ENCODE data around the gene ST3GAL5.

DNA sequence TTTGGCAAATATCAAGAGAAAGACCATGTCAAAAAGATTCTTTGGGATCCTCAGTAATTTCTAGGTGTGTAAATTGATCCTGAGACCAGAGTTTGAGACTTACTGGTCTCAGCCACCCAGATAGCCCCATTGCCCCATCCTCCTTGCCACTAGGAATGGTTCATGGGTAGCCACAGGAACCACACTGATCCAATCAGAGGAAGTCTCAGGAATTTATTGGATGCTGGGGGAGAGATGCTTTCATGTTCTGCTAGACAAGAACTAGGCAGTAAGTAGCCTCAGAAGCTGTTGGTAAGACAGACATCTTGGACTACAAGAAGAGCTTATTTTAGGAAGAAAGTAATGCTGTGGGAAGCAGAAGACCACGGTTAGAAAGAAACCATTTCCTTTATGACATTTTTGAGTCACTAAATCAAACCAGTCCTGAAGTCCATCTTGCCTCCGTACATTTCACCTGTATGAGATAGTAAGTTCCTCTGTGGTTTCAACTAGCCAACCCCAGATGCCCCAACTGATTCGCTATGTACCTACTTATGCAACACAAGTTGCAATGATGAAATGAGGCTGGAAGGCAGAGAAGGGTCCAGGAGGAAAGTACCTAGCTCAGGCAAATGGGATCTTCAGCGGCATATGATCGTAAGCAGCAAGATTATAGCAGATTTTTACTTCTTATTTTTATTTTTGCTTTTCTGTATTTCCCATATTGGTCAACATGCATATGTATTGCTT, 3.6 kb upstream of the ST3GAL5 start:
- TF ChIP-seq, protein P1, sequence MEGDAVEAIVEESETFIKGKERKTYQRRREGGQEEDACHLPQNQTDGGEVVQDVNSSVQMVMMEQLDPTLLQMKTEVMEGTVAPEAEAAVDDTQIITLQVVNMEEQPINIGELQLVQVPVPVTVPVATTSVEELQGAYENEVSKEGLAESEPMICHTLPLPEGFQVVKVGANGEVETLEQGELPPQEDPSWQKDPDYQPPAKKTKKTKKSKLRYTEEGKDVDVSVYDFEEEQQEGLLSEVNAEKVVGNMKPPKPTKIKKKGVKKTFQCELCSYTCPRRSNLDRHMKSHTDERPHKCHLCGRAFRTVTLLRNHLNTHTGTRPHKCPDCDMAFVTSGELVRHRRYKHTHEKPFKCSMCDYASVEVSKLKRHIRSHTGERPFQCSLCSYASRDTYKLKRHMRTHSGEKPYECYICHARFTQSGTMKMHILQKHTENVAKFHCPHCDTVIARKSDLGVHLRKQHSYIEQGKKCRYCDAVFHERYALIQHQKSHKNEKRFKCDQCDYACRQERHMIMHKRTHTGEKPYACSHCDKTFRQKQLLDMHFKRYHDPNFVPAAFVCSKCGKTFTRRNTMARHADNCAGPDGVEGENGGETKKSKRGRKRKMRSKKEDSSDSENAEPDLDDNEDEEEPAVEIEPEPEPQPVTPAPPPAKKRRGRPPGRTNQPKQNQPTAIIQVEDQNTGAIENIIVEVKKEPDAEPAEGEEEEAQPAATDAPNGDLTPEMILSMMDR (conservative IDR thresholded peaks at IDR 0.05; ENCODE audit: low read depth in 2 of 2) = no peak
- TF ChIP-seq EZH2 (IDR thresholded peaks at IDR 0.05; ENCODE audit: low read depth, unreplicated experiment) (no peak), POLR2AphosphoS5 (IDR thresholded peaks at IDR 0.05; ENCODE audit: low read depth) (no peak), JUNB (IDR thresholded peaks at IDR 0.05; ENCODE audit: unreplicated experiment) (no peak), EZH2phosphoT487 (IDR thresholded peaks at IDR 0.05; ENCODE audit: unreplicated experiment) (no peak), NANOG (IDR thresholded peaks at IDR 0.05; ENCODE audit: borderline replicate concordance) (no peak)
- TF ChIP-seq, protein P2, sequence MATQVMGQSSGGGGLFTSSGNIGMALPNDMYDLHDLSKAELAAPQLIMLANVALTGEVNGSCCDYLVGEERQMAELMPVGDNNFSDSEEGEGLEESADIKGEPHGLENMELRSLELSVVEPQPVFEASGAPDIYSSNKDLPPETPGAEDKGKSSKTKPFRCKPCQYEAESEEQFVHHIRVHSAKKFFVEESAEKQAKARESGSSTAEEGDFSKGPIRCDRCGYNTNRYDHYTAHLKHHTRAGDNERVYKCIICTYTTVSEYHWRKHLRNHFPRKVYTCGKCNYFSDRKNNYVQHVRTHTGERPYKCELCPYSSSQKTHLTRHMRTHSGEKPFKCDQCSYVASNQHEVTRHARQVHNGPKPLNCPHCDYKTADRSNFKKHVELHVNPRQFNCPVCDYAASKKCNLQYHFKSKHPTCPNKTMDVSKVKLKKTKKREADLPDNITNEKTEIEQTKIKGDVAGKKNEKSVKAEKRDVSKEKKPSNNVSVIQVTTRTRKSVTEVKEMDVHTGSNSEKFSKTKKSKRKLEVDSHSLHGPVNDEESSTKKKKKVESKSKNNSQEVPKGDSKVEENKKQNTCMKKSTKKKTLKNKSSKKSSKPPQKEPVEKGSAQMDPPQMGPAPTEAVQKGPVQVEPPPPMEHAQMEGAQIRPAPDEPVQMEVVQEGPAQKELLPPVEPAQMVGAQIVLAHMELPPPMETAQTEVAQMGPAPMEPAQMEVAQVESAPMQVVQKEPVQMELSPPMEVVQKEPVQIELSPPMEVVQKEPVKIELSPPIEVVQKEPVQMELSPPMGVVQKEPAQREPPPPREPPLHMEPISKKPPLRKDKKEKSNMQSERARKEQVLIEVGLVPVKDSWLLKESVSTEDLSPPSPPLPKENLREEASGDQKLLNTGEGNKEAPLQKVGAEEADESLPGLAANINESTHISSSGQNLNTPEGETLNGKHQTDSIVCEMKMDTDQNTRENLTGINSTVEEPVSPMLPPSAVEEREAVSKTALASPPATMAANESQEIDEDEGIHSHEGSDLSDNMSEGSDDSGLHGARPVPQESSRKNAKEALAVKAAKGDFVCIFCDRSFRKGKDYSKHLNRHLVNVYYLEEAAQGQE (IDR thresholded peaks at IDR 0.05; ENCODE audit: unreplicated experiment) = no peak

Measured in GM23338 (cell line).